ENCODE data around the gene NPPA.
A peak's percentile ranks its signal among the peaks of the same experiment; 100 is the strongest.
"Not testable (repeated sequence)": the region's sequence is repeated elsewhere in the genome, so short reads cannot be mapped to it uniquely, and the experiment has no call there.

NPPA gene

GRCh38 chr1:11847667-11848372, at the start of gene NPPA:
NPPA (minus strand) TSS chr1:11847783; CDS start chr1:11847684, 99 bp downstream.
- no peak within 1 kb of the TSS for H3K27ac ChIP-seq
- TF ChIP-seq CTCF (IDR thresholded peaks at IDR 0.05) (no peak), ZFX (IDR thresholded peaks at IDR 0.05; ENCODE audit: borderline replicate concordance) (no peak)

GRCh38 chr1:11894501-11894900, 46.9 kb upstream of the NPPA start:
- H3K27ac ChIP-seq, result not testable (repeated sequence)

GRCh38 chr1:11893907-11894251, 46.3 kb upstream of the NPPA start:
- peak; percentile 89 for TF ChIP-seq CTCF (IDR thresholded peaks at IDR 0.05)
- TF ChIP-seq ZFX (IDR thresholded peaks at IDR 0.05; ENCODE audit: borderline replicate concordance), result no peak

GRCh38 chr1:11891433-11892186, 44.0 kb upstream of the NPPA start:
- no peak overlapping the region for H3K27ac ChIP-seq
- no peak for TF ChIP-seq ZFX (IDR thresholded peaks at IDR 0.05; ENCODE audit: borderline replicate concordance)
- no peak for TF ChIP-seq CTCF (IDR thresholded peaks at IDR 0.05)

More at GRCh38 chr1:11893907-11894251, 46.3 kb upstream of the NPPA start:
- no peak overlapping the region for H3K27ac ChIP-seq

GRCh38 chr1:11888877-11889208, 41.3 kb upstream of the NPPA start:
- no peak overlapping the region for H3K27ac ChIP-seq
- no peak for TF ChIP-seq ZFX (IDR thresholded peaks at IDR 0.05; ENCODE audit: borderline replicate concordance)
- TF ChIP-seq CTCF (IDR thresholded peaks at IDR 0.05), result no peak

GRCh38 chr1:11888206-11888876, 40.8 kb upstream of the NPPA start:
- H3K27ac ChIP-seq, result no peak overlapping the region
- TF ChIP-seq CTCF (IDR thresholded peaks at IDR 0.05) (no peak), ZFX (IDR thresholded peaks at IDR 0.05; ENCODE audit: borderline replicate concordance) (no peak)

- H3K27ac ChIP-seq, result no peak overlapping the region
- TF ChIP-seq ZFX (IDR thresholded peaks at IDR 0.05; ENCODE audit: borderline replicate concordance), result no peak
These were observed 40.1 kb upstream of the NPPA start for GRCh38 chr1:11887666-11888007.

- TF ChIP-seq CTCF (IDR thresholded peaks at IDR 0.05) (no peak), ZFX (IDR thresholded peaks at IDR 0.05; ENCODE audit: borderline replicate concordance) (no peak)
- no peak overlapping the region for H3K27ac ChIP-seq
These were observed 39.5 kb upstream of the NPPA start for GRCh38 chr1:11886986-11887665.

Data from 22Rv1 (cell line).